ENCODE measurements around the gene CD3D.

GRCh38 chr11:118318581-118319336 lies 23.7 kb downstream of the CD3D start:
- TF ChIP-seq, protein P1, sequence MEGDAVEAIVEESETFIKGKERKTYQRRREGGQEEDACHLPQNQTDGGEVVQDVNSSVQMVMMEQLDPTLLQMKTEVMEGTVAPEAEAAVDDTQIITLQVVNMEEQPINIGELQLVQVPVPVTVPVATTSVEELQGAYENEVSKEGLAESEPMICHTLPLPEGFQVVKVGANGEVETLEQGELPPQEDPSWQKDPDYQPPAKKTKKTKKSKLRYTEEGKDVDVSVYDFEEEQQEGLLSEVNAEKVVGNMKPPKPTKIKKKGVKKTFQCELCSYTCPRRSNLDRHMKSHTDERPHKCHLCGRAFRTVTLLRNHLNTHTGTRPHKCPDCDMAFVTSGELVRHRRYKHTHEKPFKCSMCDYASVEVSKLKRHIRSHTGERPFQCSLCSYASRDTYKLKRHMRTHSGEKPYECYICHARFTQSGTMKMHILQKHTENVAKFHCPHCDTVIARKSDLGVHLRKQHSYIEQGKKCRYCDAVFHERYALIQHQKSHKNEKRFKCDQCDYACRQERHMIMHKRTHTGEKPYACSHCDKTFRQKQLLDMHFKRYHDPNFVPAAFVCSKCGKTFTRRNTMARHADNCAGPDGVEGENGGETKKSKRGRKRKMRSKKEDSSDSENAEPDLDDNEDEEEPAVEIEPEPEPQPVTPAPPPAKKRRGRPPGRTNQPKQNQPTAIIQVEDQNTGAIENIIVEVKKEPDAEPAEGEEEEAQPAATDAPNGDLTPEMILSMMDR (IDR thresholded peaks at IDR 0.05) = no peak
- TF ChIP-seq POLR2A (IDR thresholded peaks at IDR 0.05) = no peak

Measured in uterus (tissue), 2 donors.